SH-SY5Y (cell line): ENCODE measurements around the gene HTR4.

Source experiments
- GATA2 ChIP-seq: IDR thresholded peaks from 2 replicates; pipeline ENCODE4 v1.6.1; 2011; ENCODE audit warnings: mild to moderate bottlenecking, low read depth, low read length
- GATA3 ChIP-seq: IDR thresholded peaks from 2 replicates; pipeline ENCODE4 v1.6.1; 2011; ENCODE audit warnings: low read depth, mild to moderate bottlenecking, low read length, moderate library complexity

HTR4 gene

GRCh38 chr5:148497757-148498156 lies 156.6 kb downstream of the HTR4 start:
- TF ChIP-seq GATA3 (no peak), GATA2 (no peak)

GRCh38 chr5:148492351-148492750 lies 162.0 kb downstream of the HTR4 start:
- TF ChIP-seq GATA3 (no peak), GATA2 (no peak)

DNA sequence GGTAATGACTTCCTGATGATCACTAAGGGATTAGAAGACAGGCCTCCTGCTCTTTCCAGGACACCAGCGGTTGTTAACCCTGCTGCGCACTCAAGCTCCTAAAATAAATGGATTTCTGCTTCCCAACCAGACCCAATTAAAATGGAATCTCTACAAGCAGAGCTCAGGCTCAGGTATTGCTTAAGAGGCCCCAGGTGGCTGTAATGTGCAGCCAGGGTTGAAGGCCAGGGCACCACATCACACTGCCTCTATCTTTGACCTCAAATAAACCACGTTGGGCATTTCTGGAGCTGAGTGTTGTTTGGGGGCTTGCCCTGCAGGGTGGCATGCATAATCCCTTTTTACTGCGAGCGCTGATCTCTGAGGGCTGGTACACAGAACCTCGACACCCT lies 162.5 kb downstream of the HTR4 start:
- TF ChIP-seq GATA3 = no peak
- TF ChIP-seq GATA2 = no peak

GRCh38 chr5:148491015-148491792 lies 163.1 kb downstream of the HTR4 start:
- TF ChIP-seq GATA3 = no peak
- TF ChIP-seq GATA2 = no peak

GRCh38 chr5:148488757-148489156 lies 165.6 kb downstream of the HTR4 start:
- no peak for TF ChIP-seq GATA3
- TF ChIP-seq GATA2 = no peak

DNA sequence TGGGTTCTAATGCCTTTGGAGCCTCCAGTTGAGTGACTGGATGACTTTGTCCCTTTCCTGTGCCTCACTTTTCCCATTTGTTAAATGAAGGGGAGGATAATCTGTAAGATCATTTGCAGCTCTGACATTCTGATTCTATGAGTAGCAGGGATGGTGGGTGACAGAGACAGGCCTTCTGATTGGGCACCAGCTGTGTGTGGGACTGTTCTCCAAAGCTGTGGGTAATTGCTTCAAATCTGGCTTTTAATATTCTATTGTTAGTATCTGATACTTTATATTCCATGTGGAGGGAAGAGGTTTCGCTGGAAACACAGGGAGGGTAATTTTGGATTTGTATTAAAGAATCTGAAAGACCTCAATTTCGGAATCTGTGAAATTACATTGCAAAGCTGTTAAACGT lies 167.9 kb downstream of the HTR4 start:
- TF ChIP-seq GATA2 (no peak), GATA3 (no peak)

- TF ChIP-seq GATA2 (no peak), GATA3 (no peak)
Measured at GRCh38 chr5:148484651-148485050, 169.7 kb downstream of the HTR4 start.

DNA sequence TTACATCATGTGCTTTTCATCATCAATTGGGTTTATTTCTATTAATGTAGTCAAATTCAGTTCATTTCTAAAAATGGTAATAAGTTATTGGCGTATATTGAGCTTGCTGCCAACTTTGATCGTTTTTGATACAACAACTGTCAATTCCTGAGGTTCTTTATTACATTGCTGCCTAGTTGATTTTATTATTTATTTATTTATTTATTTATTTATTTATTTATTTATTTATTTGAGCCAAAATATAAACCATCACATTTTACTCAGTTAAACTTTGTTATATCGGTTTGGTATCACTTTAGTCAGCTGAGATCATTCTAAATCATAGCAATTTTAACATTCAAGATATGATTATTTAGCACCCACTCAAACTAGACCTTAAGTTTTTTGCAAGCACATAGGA lies 170.6 kb downstream of the HTR4 start:
- TF ChIP-seq GATA2 (no peak), GATA3 (no peak)

DNA sequence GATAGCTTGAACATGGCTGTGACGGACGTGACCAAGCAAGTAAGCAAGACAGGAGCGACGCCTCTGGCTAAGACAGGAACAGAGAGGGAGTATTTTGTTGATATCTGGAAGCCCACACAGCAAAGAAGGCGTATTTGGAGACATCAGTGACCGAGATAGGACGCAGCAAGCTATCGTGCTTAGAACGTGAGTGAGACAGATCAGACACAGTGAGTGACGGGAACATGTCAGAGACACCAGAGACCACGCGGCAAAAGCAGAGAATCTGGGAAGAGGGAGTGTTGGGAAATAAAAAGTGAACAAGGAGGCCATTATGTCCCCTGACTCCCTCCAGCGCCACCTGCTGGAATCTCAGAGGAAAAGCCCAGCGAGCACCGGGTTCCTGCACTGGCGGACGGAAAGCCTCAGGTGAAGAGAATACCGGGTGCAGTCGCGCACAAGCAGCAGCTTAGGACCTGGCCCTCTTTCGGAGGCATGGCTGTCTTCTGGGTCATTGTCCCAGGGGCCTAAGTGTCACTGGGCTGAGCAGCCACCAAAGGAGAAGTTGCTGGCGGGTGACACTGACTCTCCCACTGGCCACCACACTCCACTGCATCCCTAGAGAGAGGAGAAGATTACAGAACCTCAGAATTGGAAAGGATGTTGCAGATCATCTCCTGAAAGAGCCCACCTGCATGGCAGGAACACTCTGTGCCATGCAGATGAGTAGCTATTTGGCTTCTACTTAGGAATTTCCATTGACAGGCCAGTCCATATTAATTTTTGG lies 171.4 kb downstream of the HTR4 start:
- TF ChIP-seq GATA2 = no peak
- no peak for TF ChIP-seq GATA3

DNA sequence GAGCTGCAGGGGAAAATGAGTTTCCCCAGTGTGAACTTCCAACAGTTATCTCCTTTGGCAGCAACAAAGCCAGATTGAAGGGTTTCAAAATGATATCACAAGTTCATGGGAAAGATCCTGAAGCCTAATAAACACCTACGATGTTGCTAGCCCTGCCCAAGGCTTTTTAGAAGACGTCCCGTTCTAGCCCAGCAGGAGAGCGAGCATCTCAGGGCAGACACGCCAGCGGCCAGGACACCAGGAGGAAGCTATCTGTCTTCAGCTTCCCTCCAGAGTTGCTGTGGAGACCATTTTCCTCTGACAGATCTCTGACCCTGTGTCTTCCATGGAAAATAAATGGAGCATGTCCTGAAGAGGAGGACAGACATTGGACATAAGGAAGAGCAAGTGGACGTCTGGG lies 172.1 kb downstream of the HTR4 start:
- TF ChIP-seq GATA2 (no peak), GATA3 (no peak)

DNA sequence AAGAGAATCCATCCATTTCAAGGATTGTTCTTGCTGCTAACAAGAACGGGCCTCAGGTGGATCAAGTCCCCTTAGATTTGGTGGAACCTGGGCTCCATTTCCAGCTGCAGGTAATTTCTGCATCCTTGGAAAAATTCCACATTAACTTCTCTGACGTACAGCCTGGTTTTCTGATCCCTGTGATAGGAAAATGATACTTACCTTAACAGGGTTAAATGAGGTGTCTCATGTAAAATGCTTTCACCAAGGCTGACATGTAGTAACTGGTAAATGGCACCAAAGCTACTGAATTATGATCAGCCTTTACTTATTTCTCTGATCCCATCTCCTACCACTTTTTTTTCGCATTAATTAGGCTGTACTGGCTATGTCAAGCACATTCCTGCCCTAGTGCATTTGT lies 176.9 kb downstream of the HTR4 start:
- TF ChIP-seq GATA3 = no peak
- TF ChIP-seq GATA2 = no peak

DNA sequence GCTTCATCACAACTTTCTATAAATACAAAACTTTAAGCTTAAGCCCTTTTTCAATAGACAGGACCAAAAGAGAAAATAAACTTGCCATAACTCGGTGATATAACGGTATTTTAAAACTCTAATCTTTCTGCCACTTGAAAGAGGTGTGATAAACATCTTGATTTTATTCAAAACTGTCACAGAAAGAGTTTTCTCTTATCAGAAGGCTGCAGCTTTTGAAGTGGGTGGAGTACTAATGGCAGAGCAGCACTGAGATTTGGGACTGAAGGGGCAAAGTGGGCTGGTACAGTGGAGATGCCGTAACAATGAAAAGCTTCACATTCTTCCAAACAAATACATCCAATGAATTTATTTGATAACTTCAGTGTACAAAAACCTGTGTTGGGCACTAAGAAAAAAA lies 178.0 kb downstream of the HTR4 start:
- TF ChIP-seq GATA3 = no peak
- no peak for TF ChIP-seq GATA2

DNA sequence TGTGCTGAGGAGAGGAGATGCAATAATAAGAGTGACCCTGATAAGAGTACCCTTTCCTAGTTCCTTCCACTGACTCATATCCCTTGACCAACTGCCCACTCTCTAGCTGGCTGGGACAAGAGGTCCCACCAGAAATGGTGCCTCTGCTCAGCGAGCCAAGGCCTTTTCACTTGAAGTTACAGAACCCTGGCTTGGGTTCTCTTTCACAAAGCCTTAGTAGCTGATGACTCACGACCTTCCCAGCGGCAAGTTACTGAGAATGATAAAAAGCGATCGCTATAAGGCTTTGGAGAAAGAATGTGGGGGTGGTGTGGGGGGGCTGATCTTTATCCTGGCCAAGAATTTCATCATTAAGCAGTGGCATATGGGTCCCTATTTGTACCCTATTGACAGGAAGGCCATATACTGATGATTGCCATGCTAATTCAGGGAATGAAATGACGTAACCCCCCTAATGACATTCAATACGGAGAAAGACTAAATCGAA lies 180.3 kb downstream of the HTR4 start:
- TF ChIP-seq GATA2 (no peak), GATA3 (no peak)

DNA sequence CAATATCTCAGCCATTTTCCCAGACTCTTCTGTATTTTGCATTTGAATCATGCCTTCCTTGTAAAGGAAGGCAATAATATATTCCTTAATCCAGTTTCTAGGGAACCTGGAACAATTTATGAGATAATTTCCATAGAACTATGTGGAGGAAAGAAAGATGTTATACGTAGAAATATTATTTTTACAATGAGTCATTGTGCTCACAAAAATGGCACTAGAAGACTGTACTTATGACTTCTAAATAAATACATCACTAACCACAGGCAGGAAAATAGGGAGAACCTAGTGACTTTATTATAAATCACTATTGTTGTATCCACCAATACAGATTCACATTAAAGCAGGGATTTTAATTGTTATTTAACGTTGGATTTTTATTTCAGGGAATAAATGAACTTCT lies 182.9 kb downstream of the HTR4 start:
- TF ChIP-seq GATA2 (no peak), GATA3 (no peak)

DNA sequence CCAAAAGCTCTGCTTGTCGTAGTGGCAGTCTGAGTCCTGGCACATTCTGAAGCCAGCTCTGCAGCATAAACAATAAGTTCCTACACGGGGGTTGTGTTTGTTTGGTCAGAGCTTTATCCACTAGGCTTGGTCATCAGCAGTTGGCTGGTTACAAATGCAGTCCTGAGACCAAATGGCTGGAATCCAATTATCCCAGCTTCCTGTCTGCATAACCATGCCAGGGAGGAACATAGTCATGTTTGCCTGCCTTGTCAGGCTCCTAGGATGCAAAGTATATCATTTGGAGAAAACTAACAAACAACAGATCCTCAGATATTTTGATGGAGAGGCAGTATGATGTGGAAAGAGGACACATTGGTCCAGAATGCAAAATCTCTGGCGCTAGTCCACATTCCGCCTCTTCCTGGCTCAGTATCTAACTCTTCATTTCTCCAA lies 184.8 kb downstream of the HTR4 start:
- TF ChIP-seq GATA3 = no peak
- no peak for TF ChIP-seq GATA2
